HG02884 (cell line): ENCODE data around the gene COL4A2.

ENCODE experiments used
- ATAC-seq: cut with Tn5 transposase; IDR thresholded peaks from one replicate; pipeline ENCODE4 v1.9.1; 2021; ENCODE audit warnings: mild to moderate bottlenecking, moderate library complexity; ENCODE audit not compliant: unreplicated experiment

COL4A2 gene

DNA sequence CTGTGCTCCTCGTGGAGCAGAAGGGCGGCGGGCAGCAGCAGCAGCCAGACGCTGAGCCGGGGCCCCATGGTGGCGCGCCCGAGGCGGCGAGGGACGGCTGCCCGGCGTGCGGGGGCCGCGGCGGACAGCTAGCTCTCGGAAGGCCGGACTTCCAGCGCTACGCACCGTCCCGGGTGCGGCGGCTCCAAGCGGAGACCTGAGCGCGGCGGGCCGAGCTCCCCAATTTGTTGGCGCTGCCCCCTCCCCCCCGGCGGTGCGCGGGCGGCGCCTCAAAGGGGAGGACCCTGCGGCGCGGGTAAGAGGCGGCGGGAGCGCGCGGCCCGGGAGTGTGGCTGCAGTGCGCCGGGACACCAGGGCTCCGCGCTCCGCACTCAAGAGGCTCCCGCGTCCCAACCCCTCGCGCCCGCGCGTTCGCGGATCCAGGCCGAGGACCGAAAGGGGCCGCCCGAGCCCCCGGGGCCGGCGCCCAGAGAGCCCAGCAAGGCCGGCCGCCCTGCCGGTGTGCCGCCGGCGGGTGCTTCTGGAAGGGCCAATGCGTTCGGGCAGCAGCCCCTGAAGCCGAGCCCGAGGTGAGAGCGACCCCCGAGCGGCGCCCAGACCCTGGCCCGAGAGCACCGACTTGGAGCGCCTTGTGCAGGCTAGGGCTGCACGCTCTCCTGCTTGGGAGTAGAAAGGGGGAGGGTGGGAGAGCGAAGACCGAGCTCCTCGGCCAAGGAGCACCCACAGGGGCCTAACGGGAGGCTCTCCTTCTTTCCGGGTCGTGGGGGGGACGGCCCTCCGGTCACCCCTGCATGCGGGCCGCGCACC, at the start of gene COL4A2, which contains the start of gene COL4A1:
Gene COL4A2 (plus strand): TSS at position 325 of the 807 bp plus-strand sequence. CDS start 620 bp downstream, outside the sequence.
Gene COL4A1 (minus strand): TSS at position 198 of the 807 bp plus-strand sequence. CDS start 130 bp downstream, at position 68.
- no peak for ATAC-seq

DNA sequence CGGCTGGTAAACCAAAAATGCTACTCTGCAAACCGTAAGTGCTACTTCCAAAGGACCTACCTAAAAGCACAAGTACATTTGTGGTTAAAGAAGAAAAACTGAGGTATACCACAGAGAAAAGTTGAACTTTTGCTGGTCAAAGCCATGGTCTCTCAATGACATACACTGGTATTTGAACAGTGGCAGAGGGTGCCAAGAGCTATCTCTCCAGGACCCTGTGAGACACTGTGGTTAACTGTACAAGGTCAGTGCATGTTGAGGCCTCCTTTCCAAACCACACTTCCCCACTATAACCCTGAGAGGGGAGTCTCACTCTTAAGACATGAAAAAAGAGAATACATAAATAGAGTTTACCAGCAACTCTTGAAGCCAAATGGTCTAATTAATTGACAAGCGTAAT, 49.7 kb upstream of the COL4A2 start:
- no peak for ATAC-seq

DNA sequence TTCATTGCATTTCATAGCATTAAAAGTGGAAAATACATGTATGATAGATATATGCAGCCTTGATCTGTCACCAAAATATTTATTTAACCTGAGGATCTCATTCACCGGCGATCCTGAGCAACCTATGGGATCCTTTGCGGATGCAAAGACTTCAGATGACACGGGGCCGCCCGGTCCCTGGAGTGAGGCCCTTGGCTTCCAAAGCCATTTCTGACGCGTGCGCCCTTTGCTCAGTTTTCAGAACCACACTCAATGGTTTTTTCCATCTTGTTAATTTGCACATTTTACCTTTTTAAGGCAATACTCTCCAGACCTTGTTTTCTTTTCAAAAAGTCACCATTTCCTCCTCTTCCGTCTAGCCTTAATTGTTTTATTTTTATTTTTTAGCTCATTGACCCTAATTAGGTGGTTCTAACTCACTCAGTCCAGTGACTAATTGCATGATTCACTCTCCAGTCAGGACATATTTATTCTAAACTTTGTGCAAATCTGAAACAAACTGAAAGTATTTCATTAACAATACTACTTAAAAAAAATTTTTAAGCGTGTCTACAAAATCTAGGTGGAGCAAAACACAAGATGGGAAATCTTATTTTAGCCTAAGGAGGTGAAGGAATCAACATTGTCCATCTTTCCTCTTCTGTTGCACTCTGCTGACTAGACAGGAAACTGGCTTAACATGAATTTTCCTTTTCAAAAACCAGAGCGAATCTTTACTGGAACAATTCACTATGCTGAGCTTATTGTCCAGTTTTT, 48.0 kb upstream of the COL4A2 start:
- no peak for ATAC-seq

DNA sequence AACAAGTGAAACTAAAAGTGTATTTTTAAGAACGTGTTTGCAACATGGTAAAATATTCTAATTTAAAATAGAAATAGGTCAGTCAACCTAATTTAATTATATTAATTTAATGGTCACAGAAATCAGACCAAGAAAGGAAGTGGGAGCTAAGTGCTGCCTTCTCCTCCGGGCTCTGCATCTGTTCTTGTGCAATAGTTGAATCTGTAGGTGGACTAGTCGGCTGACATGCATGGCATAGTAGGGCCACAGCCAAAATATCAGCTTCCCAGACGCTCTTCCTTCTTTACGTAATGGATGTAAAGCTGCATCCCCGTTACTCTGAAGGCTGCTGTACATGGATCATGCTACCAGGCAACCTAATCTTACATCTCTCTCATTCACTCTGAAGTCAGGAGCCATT, 47.4 kb upstream of the COL4A2 start:
- no peak for ATAC-seq

DNA sequence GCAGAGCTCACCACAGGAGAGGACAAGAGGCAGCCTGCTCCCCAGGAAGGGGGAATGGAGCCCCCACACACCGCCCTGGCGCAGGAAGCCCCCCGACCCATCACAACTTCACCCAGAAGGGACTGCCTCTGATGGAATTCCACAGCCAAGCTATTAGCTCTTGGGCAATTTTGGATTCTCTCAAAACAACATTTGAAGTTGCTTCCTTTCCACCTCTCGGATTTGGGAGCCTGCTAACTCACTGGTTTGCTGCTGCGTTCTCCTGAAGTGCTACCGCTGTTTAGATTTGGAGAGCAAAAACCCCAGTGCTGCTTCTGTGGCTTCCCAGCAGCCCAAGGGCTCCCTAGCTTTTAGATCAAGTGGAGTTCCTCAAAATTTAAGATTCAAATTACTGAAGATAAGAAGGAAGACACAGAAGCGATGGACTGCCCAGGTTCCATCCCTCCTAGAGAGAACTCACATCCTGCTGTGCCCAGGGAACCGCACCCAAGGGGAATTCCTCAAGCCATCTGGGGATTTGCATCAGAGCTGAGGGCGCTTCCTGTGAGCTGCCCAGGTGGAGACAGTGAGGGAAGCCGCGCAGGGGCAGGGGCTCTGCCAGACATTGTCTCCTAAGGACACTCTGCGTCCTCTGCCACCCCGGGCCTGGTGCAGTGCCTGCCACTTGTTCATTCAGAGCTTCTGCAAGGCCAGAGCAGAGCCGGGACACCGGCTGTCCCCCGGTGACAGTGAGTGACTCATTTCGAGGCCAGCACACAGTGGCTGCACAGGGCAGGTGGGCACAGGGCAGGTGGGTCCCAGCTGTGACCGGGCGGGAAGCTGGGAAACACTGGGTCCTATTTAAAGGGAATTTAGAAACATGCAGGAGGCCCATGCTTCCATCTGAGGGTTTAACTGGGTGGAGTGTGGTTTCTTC, 45.7 kb upstream of the COL4A2 start:
- no peak for ATAC-seq

DNA sequence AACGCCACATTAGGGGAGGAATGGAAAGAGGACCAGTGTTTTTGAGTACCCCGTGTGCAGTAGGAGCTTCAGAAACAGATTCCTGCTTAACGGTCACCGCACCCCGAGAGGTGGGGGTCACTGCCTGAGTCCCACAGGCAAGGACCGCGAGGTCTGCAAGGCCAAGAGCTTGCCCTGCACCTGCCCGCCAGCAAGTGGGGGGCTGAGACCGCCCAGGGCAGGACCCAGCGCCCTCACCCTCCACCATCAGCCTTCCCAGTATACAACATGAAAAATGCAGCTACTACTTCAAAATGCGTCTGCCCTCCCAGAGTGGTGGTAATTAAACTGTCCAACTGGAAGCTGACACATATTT, 45.0 kb upstream of the COL4A2 start:
- ATAC-seq, result no peak

DNA sequence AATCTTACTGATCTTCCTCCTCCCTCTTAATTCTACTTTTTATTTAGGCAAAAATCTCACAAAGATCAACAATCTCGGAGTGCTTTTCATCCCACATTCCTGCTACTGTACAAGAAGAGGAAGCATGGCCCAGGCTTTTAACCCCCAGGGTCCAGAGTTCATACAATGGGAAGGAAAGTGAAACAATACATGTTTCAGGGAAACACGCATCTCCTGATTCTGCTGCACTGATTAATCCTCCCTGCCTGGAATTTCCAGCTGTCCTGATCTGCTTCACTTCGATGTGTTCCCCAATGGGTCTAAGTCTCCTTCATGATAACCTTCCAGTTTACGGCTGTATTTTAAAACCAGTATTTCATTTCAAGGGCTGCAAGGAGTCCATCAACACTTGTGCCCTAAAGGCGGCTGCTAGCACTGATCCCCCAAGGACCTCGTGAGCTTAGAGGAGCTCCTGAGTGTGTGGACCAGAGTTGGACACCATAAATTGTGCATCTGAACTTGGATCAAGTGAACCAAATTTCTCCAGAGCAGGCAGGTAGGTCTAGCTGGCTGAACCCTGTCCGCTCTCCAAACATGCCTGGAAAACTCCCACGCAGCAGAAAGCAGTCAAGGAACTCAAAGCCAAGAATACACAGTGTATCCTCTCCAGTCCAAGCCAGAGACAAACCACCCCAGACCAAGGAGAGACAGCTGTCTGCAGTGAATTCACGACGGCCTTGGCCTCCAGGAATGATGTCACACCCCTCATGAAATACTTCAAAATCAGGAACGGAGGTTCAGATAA, 44.4 kb upstream of the COL4A2 start:
- no peak for ATAC-seq

DNA sequence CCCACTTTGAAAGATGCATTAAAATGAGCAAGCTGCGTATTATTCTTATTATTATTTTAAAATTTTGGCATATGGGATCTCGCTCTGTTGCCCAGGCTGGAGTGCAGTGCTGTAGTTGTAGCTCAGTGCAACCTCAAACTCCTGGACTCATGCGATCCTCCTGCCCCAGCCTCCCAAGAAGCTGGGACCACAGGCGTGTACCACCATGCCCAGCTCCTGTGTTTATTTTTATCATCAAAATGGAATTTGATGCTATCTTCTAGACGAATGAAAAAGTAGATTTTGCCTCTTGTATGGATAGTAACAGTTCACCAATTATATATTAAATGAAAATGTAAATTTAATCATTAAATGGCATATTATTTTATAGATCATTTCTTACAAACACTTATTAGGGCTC, 43.7 kb upstream of the COL4A2 start:
- no peak for ATAC-seq

DNA sequence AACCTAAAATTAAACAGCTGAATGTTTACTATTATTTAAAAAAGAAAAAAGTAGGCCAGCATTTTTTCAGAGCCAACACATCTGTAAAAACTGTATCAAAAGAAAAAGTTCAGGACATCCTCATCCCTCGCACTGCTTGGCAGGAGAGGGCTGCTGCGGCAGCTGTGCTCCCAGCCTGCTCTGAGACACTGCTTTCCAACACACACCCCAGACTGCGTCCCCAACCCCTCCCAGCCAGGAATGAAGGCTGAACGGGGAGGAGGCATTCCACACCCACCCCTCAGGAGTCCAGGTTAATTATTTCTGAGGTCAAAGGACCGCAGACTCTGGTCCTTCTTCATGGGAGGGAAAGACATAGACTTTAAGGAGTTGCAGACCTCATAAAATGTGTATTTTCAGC, 43.2 kb upstream of the COL4A2 start:
- no peak for ATAC-seq

DNA sequence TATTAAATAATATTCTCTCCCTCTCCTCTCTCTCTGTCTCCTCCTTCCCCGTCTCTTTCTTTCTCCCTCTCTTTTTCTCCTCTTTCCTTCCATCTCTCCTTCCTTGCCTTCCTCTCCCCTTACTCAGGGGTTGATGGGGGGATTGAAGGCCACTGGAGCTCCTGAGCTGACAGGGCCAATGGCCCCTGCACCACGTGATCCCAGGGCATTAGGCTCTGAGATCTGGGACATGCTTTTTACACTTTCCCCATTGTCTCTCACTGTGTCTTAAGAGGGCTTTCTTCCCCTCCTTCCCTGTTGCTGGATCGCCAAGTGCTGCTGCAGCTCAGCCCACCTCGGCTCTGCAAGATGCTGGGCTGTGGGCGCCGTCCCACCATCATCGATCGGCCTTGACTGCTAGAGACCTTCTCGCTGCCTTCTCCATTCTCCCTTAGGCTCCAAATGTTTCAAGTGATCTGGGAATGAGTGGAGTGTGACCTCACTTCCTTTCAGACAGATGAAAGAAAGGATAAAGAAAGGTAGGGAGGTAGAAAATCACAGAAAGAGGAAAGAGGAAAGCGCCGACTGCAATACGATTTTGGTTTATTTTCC, 42.3 kb upstream of the COL4A2 start:
- no peak for ATAC-seq

DNA sequence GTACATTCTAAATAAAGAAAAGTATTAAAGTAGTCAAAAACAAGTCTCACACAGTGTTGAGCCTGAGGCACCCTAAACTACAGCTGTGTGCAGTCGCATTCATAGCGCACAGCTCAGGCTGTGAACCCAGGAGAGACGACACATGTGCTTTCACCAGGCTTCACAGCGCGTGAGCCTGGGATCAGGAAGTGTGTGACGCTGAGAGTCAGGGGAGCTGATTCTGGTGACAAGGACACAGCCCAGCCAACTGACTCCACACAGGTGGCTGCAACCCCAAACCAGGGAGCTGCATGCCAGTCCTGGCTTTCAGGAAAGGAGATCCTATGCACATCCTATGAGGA, 41.8 kb upstream of the COL4A2 start:
- no peak for ATAC-seq

DNA sequence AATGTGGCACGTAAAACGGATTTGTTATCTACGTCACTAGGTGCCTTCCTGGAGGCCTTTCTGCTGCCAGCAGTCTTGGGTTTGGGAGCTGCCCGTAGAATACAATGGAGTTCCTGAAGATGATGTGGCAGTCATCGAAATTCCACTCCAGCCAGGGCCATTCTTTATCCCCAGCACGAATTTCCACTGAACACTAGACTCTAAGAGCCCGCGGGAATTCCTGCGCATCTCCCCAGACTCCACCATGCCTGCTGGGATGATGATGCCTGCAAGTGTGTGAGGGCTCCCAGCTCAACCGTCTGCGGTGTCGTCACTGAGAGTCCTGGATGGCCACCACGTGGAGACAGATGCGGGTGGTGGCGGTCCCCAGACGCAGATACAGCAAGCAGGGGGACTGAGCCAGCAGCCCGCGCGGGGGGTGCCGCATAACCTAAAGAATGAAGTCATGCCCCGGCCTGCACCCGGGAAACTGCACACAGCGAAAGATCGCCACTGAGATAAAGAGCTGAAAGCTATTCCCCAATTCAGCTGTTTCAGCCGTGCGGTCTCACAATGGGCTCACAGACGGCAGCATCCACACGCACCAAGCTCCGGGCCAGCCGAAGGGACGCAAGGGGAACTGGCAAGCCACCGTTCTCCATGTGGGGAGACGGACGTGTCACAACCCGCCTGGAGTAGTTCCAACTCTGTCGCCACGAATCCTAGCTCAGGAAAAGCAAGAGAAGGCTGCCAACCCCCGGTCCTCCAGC, 41.2 kb upstream of the COL4A2 start:
- ATAC-seq, result no peak

DNA sequence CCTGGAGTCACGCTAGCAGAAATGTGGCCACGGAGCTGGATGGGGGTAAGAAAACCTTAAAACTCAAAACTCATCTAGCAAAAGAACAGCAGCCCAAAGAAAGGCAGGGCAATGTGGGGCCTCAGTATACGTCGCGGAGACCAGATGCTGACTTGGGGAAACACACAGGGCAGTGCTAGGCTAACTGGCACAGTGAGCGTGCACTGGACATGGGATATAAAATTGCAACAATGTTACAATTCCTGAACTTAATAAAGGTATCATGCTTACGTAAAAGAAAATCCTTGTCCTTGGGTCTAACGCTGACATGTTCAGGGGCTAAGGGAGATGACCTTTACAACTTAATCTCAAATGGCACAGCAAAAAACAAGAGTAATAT, 40.7 kb upstream of the COL4A2 start:
- no peak for ATAC-seq

DNA sequence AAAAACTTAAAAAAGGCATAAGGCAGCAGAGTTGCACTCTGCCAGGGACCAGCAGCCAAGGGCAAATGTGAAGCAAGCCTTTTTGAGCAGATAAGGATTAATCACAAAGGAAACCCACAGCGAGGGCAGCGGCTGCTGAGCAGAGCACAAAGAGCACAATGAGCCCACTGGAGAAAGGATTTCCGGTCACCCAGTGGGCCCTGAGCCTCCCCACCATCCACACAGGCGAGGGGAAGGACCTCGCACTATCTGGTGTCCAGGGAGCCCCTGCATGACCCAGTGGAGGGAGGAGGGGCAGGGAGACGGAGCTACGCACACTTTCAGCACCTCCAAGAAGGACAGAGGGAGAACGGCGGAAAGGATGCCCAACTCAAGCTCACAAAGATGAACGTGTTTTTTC, 40.1 kb upstream of the COL4A2 start:
- ATAC-seq, result no peak

DNA sequence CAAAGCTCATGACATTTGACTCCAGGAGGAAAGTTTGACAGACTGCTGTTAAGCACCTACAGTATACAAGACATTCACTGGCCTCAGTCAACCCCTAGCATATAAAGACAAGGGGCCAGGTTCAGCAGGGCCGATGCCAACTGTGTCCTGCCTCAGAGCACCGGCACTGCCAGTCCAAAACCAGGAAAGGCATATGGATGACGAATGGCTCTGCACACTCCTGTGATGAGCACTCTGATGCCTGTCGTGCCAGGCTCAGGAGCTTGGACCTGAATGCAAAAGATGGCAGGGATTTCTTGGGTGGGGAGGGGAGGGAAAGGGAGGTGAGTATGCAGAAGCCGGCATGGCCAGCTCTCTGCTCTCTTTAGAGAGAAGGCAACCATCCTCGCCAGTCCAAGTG, 39.0 kb upstream of the COL4A2 start:
- no peak for ATAC-seq

DNA sequence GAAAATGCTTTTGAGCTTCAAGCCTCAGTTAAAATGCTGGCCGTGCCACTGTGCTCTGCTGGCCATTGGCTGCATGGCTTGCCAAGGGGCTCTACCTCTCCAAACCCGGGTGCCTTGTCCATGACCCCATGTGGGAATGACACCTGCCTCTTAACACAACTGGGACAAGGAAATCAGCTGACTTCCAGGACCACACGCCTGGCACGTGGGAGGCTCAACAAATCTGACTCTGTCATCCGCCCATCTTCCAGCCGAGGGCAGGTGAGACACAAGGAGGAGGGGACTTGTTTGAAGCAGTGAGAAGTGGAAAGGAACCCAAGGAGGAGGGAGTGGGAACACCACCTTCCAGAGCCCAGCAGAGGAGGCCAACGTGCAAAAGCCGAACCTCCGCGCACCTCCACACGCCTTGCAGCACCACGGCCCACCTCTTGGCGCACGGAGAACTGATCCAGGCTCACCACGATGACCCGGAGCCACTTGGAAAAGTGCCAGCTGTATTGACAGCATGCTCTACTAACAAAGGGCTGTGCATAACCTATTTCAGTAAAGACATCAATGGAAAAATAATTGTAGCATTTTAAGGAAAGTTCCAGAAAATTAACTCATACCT, 38.4 kb upstream of the COL4A2 start:
- ATAC-seq, result no peak

DNA sequence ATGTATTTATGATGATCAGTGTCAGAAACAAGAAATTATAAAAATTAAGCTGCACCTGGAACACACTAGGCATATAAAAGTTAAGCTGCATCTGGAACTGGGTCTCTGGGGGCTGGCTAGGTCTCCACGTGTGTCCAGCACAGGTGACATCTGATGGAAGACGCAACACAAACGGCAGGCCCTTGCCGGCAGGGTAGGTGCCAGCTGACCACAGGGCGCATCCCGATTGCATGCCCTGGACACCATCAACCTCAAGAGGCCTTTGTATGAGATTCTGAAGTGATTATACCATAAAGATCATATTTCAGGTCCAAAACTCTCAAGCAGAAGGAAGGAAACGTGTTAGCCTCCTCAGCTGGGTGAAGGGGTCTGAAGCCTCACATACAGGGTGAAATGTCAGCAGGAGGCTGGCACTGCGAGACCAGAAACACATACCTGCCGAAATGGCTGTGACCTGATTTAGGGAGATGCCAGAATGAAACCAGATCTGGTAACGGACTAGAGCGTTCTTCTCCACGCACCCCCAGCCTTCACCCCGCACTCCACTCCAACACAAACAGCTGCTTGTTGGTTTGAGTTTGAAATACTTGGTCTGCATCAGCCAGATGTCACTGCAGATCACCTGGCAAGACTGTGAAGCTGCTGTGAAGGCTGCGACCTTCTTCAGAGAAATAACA, 37.4 kb upstream of the COL4A2 start:
- no peak for ATAC-seq

DNA sequence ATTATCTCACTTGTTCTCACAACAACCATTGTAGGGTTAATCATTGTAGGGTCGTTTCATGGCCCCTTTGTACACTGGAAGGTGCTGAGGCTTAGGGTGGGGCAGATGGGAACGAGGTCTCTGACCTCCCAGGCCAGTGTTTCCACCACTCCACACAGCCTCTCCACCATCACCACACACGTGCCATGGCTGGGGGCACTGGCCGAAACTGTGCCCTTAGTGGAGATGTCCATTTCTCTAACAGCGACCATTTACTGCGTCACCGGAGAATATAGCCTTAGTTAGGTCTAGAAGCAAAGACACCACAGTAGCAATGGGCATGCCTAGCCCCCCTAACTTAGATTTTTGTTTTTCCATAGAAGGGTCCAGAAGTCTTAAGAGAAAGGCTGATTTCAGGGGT, 36.6 kb upstream of the COL4A2 start:
- ATAC-seq, result no peak

DNA sequence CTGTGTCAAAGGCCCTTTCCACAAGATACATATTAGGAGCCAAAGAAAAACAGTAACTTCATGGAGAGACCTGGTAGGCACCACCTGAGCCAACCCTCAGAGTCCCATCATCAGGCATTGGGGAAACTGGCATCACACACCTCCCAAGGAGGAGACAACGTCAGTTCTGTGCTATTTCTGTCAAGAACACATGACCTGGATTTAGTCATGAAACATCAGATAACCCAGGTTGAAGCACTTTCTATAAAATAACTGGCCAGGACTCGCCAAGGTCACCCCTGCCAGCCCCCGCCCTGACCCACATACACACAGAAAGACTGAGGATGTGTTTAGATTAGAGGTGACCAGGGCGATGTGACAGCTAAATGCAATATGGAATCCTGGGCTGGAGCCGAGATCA, 35.8 kb upstream of the COL4A2 start:
- no peak for ATAC-seq
